Pancreas (tissue), 10 donors: ENCODE data around the gene ATXN7L2. TPM values are rescaled to one million over a fixed set of nuclear protein-coding genes. Genes with fewer than 3 reads are reported as not detected.
"Not testable (repeated sequence)": the region's sequence is repeated elsewhere in the genome, so short reads cannot be mapped to it uniquely, and the experiment has no call there.

Experiments used
- ATAC-seq, 4 donors: fragments of 200-7000 bp; cut with Tn5 transposase; one replicate each; pipeline versions ENCODE4 v1.8.0 to v1.9.1; 2020; ENCODE audit warnings: mild to moderate bottlenecking in 4 of 4, moderate library complexity in 4 of 4
- DNase-seq, 6 donors: peaks; one replicate each; pipeline ENCODE4 v3.0.0-alpha.2; 2020
- FAIRE-seq: peaks from 2 replicates; lab custom pipeline; 2012; peaks lifted over from hg19 to GRCh38; lab: Jason Lieb, UNC
- H3K27ac ChIP-seq, 4 donors: fragments of 200-600 bp; sonication (generic); 1 replicate in 3 of 4; 2 replicates in 1 of 4; pipeline versions ENCODE4 v1.5.0 to v1.8.0; 2020
- H3K27me3 ChIP-seq, 4 donors: fragments of 200-600 bp; one replicate each; pipeline ENCODE4 v1.8.0; 2021
- H3K36me3 ChIP-seq, 3 donors: fragments of 200-600 bp; sonication (generic) in 1 of 3; one replicate each; pipeline versions ENCODE4 v1.5.0 to v1.8.0; 2020 to 2021
- H3K4me1 ChIP-seq, 3 donors: fragments of 200-600 bp; one replicate each; pipeline ENCODE4 v1.8.0; 2021
- H3K4me3 ChIP-seq, 4 donors: fragments of 200-600 bp; sonication (generic) in 2 of 4; one replicate each; pipeline versions ENCODE4 v1.5.0 to v1.8.0; 2020 to 2021
- H3K9me3 ChIP-seq, 4 donors: fragments of 200-600 bp; one replicate each; pipeline ENCODE4 v1.8.0; 2021
- WGBS, 2 donors: extraction: QIAGEN DNeasy Blood & Tissue Kit; methylation state at CpG; one replicate each; pipeline ENCODE4 v1.1.7; 2013; 5-methylcytosine and 5-hydroxymethylcytosine counted together
- intact Hi-C, 3 donors: fragments of 100-400 bp; cut with DNase I; formaldehyde crosslinking; loops; one replicate each; pipeline versions ENCODE4 v1.11.1 to v1.14.2; 2022
- polyA plus RNA-seq, 2 donors: library from polyadenylated mRNA; stranded (reverse); fragments of 200-250 nt; gene quantifications; one replicate each; pipeline ENCODE4 v1.2.3, GENCODE V29; 2013
- total RNA-seq, 6 donors: library from RNA; stranded (reverse); fragmentation: NEBNext Ultra II Directional in 4 of 6; extraction: Animal tissue kit (Norgen Biotek cat#: 25700) in 4 of 6; gene quantifications; one replicate each; pipeline versions ENCODE4 v1.2.1 to v1.2.4, GENCODE V29; 2021 to 2023
- TF ChIP-seq, protein P1 (sequence below), 4 donors: fragments of 200-600 bp; sonication (generic) in 3 of 4; IDR thresholded peaks; one replicate each; pipeline versions ENCODE4 v1.5.0 to v1.8.0; 2021; ENCODE audit warnings: antibody characterized with exemption in 4 of 4
- donor health status: healthy with polysubstance abuse.
- donor health status: DM: no; HTN: no; CAD: no; lungs with moderate emphysema.
- donor health status: DM: no; HTN: no; CAD: no.
- donor health status: control.
- donor health status: control.
- donor health status: Bipolar disorder and iron deficiency.
- donor health status: DM: yes; HTN: yes; CAD: no.
- donor health status: DM: no; HTN: no; CAD: no.
- donor health status: DM: no; HTN: no; CAD: no.
- donor health status: DM: yes; HTN: yes; CAD: no.

Gene ATXN7L2
- total and polyA plus RNA-seq, 8 donors, result 1.1 to 15.7 (median 1.9) TPM

DNA sequence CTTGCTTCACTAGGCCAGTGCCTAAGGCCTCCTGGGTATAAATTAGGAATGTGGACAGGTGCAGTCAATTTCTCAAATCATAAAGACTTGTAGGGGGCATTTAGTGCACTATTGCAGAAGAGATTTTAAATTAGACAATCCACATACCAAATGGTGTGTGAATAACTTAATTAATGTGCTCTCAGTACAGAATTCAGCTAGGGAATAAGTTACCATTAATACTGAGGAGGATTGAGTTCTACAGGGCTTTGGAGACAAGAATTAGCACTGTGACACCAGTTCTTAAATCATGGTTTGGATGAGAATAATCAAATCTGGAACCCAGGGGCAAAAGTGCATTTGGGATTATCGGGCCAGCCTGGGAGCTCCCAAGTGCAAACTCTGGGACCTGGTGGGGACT, 15.6 kb upstream of the ATXN7L2 start:
- Histone ChIP-seq H3K9me3 (no peaks in the 10 kb centered on the region), H3K36me3 (no peaks in the 10 kb centered on the region), H3K27ac (no peak overlapping the region), H3K27me3 (no peaks in the 10 kb centered on the region), H3K4me3 (no peak overlapping the region), H3K4me1 (peaks cover 0 to 5% (median 0%) of the 10 kb centered on the region in 3 donors)
- FAIRE-seq, result no peak
- no peak for DNase-seq
- intact Hi-C loops, result no loop called here
- TF ChIP-seq, protein P1, sequence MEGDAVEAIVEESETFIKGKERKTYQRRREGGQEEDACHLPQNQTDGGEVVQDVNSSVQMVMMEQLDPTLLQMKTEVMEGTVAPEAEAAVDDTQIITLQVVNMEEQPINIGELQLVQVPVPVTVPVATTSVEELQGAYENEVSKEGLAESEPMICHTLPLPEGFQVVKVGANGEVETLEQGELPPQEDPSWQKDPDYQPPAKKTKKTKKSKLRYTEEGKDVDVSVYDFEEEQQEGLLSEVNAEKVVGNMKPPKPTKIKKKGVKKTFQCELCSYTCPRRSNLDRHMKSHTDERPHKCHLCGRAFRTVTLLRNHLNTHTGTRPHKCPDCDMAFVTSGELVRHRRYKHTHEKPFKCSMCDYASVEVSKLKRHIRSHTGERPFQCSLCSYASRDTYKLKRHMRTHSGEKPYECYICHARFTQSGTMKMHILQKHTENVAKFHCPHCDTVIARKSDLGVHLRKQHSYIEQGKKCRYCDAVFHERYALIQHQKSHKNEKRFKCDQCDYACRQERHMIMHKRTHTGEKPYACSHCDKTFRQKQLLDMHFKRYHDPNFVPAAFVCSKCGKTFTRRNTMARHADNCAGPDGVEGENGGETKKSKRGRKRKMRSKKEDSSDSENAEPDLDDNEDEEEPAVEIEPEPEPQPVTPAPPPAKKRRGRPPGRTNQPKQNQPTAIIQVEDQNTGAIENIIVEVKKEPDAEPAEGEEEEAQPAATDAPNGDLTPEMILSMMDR (IDR thresholded peaks at IDR 0.05), result no peak
- WGBS, 2 donors, result 98 to 100% methylated on average over 1 of the region's 1 CpG
- ATAC-seq, result no peak

- Histone ChIP-seq H3K27ac (no peak overlapping the region), H3K36me3 (no peaks in the 10 kb centered on the region), H3K9me3 (no peaks in the 10 kb centered on the region), H3K4me1 (peaks cover 0 to 5% (median 0%) of the 10 kb centered on the region in 3 donors), H3K27me3 (no peaks in the 10 kb centered on the region), H3K4me3 (no peak overlapping the region)
- FAIRE-seq, result no peak
- DNase-seq, result no peak
- 53 to 56% methylated on average over 2 of the region's 2 CpGs for WGBS, 2 donors
- ATAC-seq, result no peak
- intact Hi-C loops, result no loop called here
- TF ChIP-seq, protein P1 (IDR thresholded peaks at IDR 0.05), result no peak
These were observed 14.8 kb upstream of the ATXN7L2 start for GRCh38 chr1:109468903-109469302.

- 69 to 77% methylated on average over 6 of the region's 6 CpGs for WGBS, 2 donors
- no peak for ATAC-seq
- TF ChIP-seq, protein P1 (IDR thresholded peaks at IDR 0.05), result no peak
These were observed 13.5 kb upstream of the ATXN7L2 start for GRCh38 chr1:109470245-109470644.

GRCh38 chr1:109472779-109473178, 10.9 kb upstream of the ATXN7L2 start:
- no peak for ATAC-seq
- Histone ChIP-seq H3K4me1 (no peaks in the 10 kb centered on the region), H3K36me3 (no peaks in the 10 kb centered on the region), H3K9me3 (no peaks in the 10 kb centered on the region), H3K27me3 (no peaks in the 10 kb centered on the region), H3K27ac (no peak overlapping the region), H3K4me3 (no peak overlapping the region)
- TF ChIP-seq, protein P1 (IDR thresholded peaks at IDR 0.05), result no peak
- no peak for DNase-seq
- no peak for FAIRE-seq
- WGBS, 2 donors, result 64 to 74% methylated on average over 3 of the region's 3 CpGs
- intact Hi-C loops, result no loop called here

More at GRCh38 chr1:109470245-109470644, 13.5 kb upstream of the ATXN7L2 start:
- Histone ChIP-seq H3K27me3 (no peaks in the 10 kb centered on the region), H3K4me3 (no peak overlapping the region), H3K27ac (no peak overlapping the region), H3K9me3 (no peaks in the 10 kb centered on the region), H3K4me1 (peaks cover 0 to 5% (median 0%) of the 10 kb centered on the region in 3 donors), H3K36me3 (no peaks in the 10 kb centered on the region)
- intact Hi-C loops, result no loop called here
- DNase-seq (no peak), FAIRE-seq (no peak)

GRCh38 chr1:109473284-109474057, 10.2 kb upstream of the ATXN7L2 start:
- WGBS, 2 donors, result 82 to 86% methylated on average over 12 of the region's 12 CpGs
- H3K4me1 ChIP-seq, H3K4me3 ChIP-seq, H3K9me3 ChIP-seq, ATAC-seq, intact Hi-C loops, H3K36me3 ChIP-seq, H3K27ac ChIP-seq, FAIRE-seq, DNase-seq, H3K27me3 ChIP-seq: not testable (repeated sequence)
